Heart left ventricle (tissue), 16 donors: Measurements from ENCODE around the gene GSK3B. TPM values are rescaled to one million over a fixed set of nuclear protein-coding genes. Genes with fewer than 3 reads are reported as not detected.

ENCODE experiments used
- ATAC-seq, 4 donors: fragments of 200-7000 bp; cut with Tn5 transposase; one replicate each; pipeline ENCODE4 v1.9.1; 2020 to 2022; ENCODE audit warnings: moderate library complexity in 4 of 4, mild to moderate bottlenecking in 3 of 4, moderate number of reproducible peaks in 1 of 4
- DNase-seq, 5 donors: peaks; one replicate each; pipeline ENCODE4 v3.0.0-alpha.2; 2020
- H3K27ac ChIP-seq, 12 donors: fragments of 200-600 bp; sonication (generic) in 4 of 12; one replicate each; pipeline versions ENCODE4 v1.5.0 to v1.8.0; 2016 to 2022; ENCODE audit warnings: mild to moderate bottlenecking in 2 of 12
- H3K27me3 ChIP-seq, 9 donors: fragments of 200-600 bp; sonication (generic) in 2 of 9; one replicate each; pipeline versions ENCODE4 v1.5.1 to v1.8.0; 2016 to 2022; ENCODE audit warnings: mild to moderate bottlenecking in 3 of 9
- H3K36me3 ChIP-seq, 9 donors: fragments of 200-600 bp; sonication (generic) in 2 of 9; one replicate each; pipeline versions ENCODE4 v1.5.0 to v1.8.0; 2018 to 2022; ENCODE audit warnings: mild to moderate bottlenecking in 2 of 9
- H3K4me1 ChIP-seq, 12 donors: fragments of 200-600 bp; sonication (generic) in 4 of 12; one replicate each; pipeline versions ENCODE4 v1.5.0 to v1.8.0; 2016 to 2022; ENCODE audit warnings: mild to moderate bottlenecking in 3 of 12
- H3K4me3 ChIP-seq, 12 donors: fragments of 200-600 bp; sonication (generic) in 4 of 12; one replicate each; pipeline versions ENCODE4 v1.5.0 to v1.8.0; 2017 to 2022; ENCODE audit warnings: mild to moderate bottlenecking in 9 of 12, moderate library complexity in 4 of 12
- H3K9me3 ChIP-seq, 12 donors: fragments of 200-600 bp; sonication (generic) in 4 of 12; one replicate each; pipeline versions ENCODE4 v1.5.0 to v1.8.0; 2016 to 2022; ENCODE audit warnings: mild to moderate bottlenecking in 1 of 12
- CTCF ChIP-seq, 12 donors: fragments of 200-600 bp; sonication (generic) in 4 of 12; IDR thresholded peaks; one replicate each; pipeline versions ENCODE4 v1.5.0 to v1.8.0; 2018 to 2022; ENCODE audit warnings: antibody characterized with exemption in 12 of 12, mild to moderate bottlenecking in 5 of 12
- POLR2A ChIP-seq, 2 donors: fragments of 450-650 bp; IDR thresholded peaks; one replicate each; pipeline ENCODE4 v1.6.1; 2017; ENCODE audit warnings: antibody characterized with exemption in 2 of 2, mild to moderate bottlenecking in 2 of 2, moderate library complexity in 2 of 2
- WGBS, 4 donors: extraction: QIAGEN DNeasy Blood & Tissue Kit in 2 of 4; methylation state at CpG; one replicate each; pipeline versions ENCODE4 v1.1.5 to v1.1.7; 2013 to 2018; 5-methylcytosine and 5-hydroxymethylcytosine counted together
- intact Hi-C, 10 donors: fragments of 100-400 bp; cut with DNase I; formaldehyde crosslinking; loops; one replicate each; pipeline versions ENCODE4 v1.11.1 to v1.14.2; 2022
- polyA plus RNA-seq, 2 donors: library from polyadenylated mRNA; stranded (reverse); fragments of 200-250 nt; gene quantifications; one replicate each; pipeline ENCODE4 v1.2.3, GENCODE V29; 2013
- total RNA-seq, 9 donors: library from RNA; depleted of rRNA in 2 of 9; stranded (reverse); fragments of >200 nt in 2 of 9; fragmentation: NEBNext Ultra II Directional in 3 of 9; extraction: Animal tissue kit (Norgen Biotek cat#: 25700) in 3 of 9; gene quantifications; one replicate each; pipeline versions ENCODE4 v1.1.0 to v1.2.4, GENCODE V29; 2016 to 2023
- donor health status: ischemic (EF 13 %, LVEDD 7.1; RV severe dilation, severe dysfunction).
- donor health status: healthy with polysubstance abuse.
- donor health status: DM: no; HTN: yes; CAD: no.
- donor health status: DM: no; HTN: no; CAD: no.
- donor health status: ischemic (EF 25% LVEDD 6.9; RV normal size, moderate dysfunction).
- donor health status: ischemic (EF 25% LVEDD 5.7; RV mildly dilated, moderate dysfunction).
- donor health status: healthy.
- donor health status: DM: yes; HTN: yes; CAD: no.
- donor health status: ischemic (EF 35%, LVEDD 5.7; RV mildly dilated, moderate dysfunction).
- donor health status: nonischemic (EF 11% LVEDD 7.7; RV severe dilation, severe dysfunction).
- donor health status: DM: yes; HTN: yes; CAD: no.
- donor health status: PGD.
- donor health status: ischemic (EF 29% LVEDD 5.4; RV normal size, mild dysfunction).
- donor health status: nonischemic (EF 23%, LVEDD 6.1; RV moderate dilation, normal function).

Gene GSK3B
- total and polyA plus RNA-seq, 11 donors, result 8.8 to 58.9 (median 41.2) TPM

- Histone ChIP-seq H3K27me3 (no peaks in the 10 kb centered on the region), H3K9me3 (peaks cover 0 to 15% (median 0%) of the 10 kb centered on the region in 12 donors), H3K4me3 (no peak overlapping the region), H3K27ac (no peak overlapping the region), H3K4me1 (no peaks in the 10 kb centered on the region), H3K36me3 (no peaks in the 10 kb centered on the region)
- 49 to 55% (median 53%) methylated on average over 2 of the region's 2 CpGs for WGBS, 4 donors
- intact Hi-C loops, result no loop called here
- TF ChIP-seq CTCF (IDR thresholded peaks at IDR 0.05) (no peak), POLR2A (IDR thresholded peaks at IDR 0.05) (no peak)
- DNase-seq (no peak), ATAC-seq (no peak)
Observed at GRCh38 chr3:120114981-120115380, 20.7 kb upstream of the GSK3B start.

- TF ChIP-seq CTCF (IDR thresholded peaks at IDR 0.05), result no peak
- no peak for TF ChIP-seq POLR2A (IDR thresholded peaks at IDR 0.05)
- H3K27ac ChIP-seq, result no peak overlapping the region
- no peaks in the 10 kb centered on the region for H3K27me3 ChIP-seq
- H3K4me1 ChIP-seq, result no peaks in the 10 kb centered on the region
- ATAC-seq (no peak), DNase-seq (no peak)
- WGBS, 4 donors, result 91 to 95% (median 95%) methylated on average over 2 of the region's 2 CpGs
- intact Hi-C loops, result no loop called here
- H3K9me3 ChIP-seq, result peaks cover 0 to 15% (median 0%) of the 10 kb centered on the region in 12 donors
- H3K36me3 ChIP-seq, result no peaks in the 10 kb centered on the region
- no peak overlapping the region for H3K4me3 ChIP-seq
Observed at GRCh38 chr3:120114376-120114775, 20.1 kb upstream of the GSK3B start.

- no peak for ATAC-seq
- H3K4me3 ChIP-seq, result no peak overlapping the region
- H3K36me3 ChIP-seq, result no peaks in the 10 kb centered on the region
- peaks cover 0 to 15% (median 0%) of the 10 kb centered on the region in 12 donors for H3K9me3 ChIP-seq
- DNase-seq, result no peak
- intact Hi-C loops, result no loop called here
- TF ChIP-seq POLR2A (IDR thresholded peaks at IDR 0.05), result no peak
- no peak for TF ChIP-seq CTCF (IDR thresholded peaks at IDR 0.05)
- 76 to 88% (median 83%) methylated on average over 7 to 8 of the region's 8 CpGs for WGBS, 4 donors
- no peaks in the 10 kb centered on the region for H3K27me3 ChIP-seq
- no peaks in the 10 kb centered on the region for H3K4me1 ChIP-seq
- H3K27ac ChIP-seq, result no peak overlapping the region
Observed at GRCh38 chr3:120113128-120114116, 19.2 kb upstream of the GSK3B start.

- Histone ChIP-seq H3K36me3 (no peaks in the 10 kb centered on the region), H3K27ac (no peak overlapping the region), H3K9me3 (peaks cover 0 to 13% (median 0%) of the 10 kb centered on the region in 12 donors), H3K27me3 (no peaks in the 10 kb centered on the region), H3K4me1 (no peaks in the 10 kb centered on the region), H3K4me3 (no peak overlapping the region)
- no peak for TF ChIP-seq CTCF (IDR thresholded peaks at IDR 0.05)
- TF ChIP-seq POLR2A (IDR thresholded peaks at IDR 0.05), result no peak
- no peak for ATAC-seq
- DNase-seq, result no peak
- intact Hi-C loops, result no loop called here
- WGBS, 4 donors, result 79 to 100% (median 92%) methylated on average over 1 of the region's 1 CpG
Observed at GRCh38 chr3:120111898-120112297, 17.7 kb upstream of the GSK3B start.
